ENCODE data around the gene SUGP1.
"Not testable (repeated sequence)": the region's sequence is repeated elsewhere in the genome, so short reads cannot be mapped to it uniquely, and the experiment has no call there.

Gene SUGP1, protein sequence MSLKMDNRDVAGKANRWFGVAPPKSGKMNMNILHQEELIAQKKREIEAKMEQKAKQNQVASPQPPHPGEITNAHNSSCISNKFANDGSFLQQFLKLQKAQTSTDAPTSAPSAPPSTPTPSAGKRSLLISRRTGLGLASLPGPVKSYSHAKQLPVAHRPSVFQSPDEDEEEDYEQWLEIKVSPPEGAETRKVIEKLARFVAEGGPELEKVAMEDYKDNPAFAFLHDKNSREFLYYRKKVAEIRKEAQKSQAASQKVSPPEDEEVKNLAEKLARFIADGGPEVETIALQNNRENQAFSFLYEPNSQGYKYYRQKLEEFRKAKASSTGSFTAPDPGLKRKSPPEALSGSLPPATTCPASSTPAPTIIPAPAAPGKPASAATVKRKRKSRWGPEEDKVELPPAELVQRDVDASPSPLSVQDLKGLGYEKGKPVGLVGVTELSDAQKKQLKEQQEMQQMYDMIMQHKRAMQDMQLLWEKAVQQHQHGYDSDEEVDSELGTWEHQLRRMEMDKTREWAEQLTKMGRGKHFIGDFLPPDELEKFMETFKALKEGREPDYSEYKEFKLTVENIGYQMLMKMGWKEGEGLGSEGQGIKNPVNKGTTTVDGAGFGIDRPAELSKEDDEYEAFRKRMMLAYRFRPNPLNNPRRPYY

DNA sequence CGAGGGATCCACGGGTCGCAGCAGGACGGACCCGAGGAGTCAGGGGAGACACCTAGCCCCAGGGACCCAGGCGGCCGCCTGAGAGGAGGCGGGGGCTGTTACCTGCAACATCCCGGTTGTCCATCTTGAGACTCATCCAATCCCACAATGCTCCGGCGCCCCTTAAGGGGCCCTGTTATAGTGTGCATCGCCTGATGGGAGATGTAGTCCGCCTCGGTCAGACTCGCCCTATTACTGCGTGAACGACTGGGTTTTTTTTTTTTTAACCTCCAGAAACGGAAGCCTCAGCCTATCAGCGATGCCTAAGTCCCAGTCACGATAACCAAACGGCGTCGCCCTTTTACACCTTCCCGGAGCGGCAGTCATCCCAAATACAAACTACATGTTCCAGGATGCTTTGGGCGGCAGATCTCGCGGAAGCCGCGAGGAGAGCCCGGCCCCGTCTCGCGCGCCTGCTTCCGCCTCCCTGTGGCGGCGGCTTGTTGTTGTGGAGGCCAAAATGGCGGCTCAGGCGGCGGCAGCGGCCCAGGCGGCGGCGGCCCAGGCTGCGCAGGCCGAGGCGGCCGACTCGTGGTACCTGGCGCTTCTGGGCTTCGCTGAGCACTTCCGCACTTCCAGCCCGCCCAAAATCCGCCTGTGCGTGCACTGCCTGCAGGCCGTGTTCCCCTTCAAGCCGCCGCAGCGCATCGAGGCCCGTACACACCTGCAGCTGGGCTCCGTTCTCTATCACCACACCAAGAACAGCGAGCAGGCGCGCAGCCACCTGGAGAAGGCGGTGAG, at the start of gene SUGP1, which contains the start of gene MAU2:
TSS of gene SUGP1 (minus strand) at position 149 of the 780 bp plus-strand sequence. CDS start at position 136, 13 bp downstream.
TSS of gene MAU2 (plus strand) at position 469 of the 780 bp plus-strand sequence. CDS start at position 500, 31 bp downstream.
- peak; percentile 92 for DNase-seq

- no peak for DNase-seq
These were observed 47.8 kb upstream of the SUGP1 start for GRCh38 chr19:19368087-19368486.

DNA sequence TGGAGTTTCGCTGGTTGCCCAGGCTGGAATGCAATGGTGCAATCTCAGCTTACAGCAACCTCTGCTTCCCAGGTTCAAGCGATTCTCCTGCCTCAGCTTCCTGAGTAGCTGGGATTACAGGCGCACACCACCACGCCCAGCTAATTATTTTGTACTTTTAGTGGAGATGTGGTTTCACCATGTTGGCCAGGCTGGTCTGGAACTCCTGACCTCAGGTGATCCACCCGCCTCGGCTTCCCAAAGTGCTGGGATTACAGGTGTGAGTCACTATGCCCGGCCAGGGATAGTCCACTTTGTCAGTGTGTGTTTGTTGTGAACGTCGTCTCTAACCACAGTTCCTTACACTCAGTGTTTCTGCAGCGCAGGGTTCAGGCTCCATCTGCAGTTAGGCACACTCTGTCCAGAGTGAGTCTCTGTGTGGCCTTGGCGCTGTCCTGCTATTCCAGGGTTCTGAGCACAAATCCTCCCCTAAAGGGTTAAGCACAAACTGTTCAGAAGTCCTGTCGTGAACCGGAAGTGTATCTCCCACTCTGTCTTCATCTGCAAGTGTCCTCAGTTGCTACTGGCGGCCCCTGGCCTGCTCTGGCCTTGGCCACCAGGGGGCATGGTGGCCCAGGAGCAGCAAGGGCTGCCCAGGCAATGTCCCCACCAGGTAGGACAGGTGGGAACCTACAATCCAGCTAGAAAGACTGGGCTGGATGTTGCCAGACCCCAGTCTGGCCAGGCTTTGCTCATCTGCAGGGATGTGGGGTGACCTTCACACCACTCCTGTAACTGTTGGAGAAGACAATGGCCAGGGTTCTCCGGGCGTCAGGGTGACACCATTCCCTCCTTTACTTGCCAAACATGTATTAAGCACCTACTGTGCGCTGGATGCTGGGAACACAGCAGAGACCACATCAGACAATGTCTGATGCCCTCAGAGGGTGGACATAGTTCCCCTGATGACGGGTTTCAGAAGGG, 46.4 kb upstream of the SUGP1 start:
- peak; percentile 81 for DNase-seq

DNA sequence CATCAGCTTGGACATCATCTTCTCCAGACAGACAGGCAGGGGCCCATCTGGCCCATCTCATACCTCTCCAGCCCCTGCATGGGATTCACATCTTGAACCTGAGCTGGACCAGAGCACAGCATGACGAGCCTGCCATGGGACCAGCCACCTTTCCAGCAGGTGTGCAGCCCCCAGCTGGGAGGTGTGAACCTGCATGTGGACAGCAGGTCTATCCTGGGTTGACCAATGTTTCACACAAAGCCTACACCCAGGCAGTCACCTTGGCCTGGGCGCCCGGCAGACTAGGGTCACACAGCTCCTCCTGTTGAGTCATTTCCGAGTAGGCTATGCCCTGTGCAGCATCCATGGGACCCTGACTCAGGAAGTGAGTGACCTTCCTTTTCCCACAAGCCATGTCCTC, 41.8 kb upstream of the SUGP1 start:
- no peak for DNase-seq

- peak; percentile 83 for DNase-seq
These were observed 40.8 kb upstream of the SUGP1 start for GRCh38 chr19:19361075-19361594.

- no peak for DNase-seq
These were observed 36.7 kb upstream of the SUGP1 start for GRCh38 chr19:19356901-19357566.

DNA sequence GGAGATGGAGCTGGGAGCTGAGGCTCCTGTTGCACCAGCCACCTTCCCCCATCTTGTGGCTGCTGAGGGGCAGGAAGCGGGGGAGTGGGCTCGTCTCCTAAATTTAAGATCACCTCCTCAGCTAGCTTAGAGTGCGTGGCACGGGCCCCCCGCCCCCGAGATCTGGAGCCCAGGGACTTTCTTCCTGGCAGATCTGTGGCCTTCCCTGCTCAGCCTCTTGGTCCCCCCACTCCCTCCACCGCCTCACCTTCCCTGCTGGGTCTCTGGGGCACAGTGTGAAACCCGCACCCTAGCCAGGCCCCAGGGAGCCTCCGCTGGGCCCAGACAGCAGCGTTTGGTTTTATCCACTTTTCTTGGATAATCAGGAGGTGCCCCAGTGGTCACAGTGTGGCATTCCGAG, 36.2 kb upstream of the SUGP1 start:
- no peak for DNase-seq

DNA sequence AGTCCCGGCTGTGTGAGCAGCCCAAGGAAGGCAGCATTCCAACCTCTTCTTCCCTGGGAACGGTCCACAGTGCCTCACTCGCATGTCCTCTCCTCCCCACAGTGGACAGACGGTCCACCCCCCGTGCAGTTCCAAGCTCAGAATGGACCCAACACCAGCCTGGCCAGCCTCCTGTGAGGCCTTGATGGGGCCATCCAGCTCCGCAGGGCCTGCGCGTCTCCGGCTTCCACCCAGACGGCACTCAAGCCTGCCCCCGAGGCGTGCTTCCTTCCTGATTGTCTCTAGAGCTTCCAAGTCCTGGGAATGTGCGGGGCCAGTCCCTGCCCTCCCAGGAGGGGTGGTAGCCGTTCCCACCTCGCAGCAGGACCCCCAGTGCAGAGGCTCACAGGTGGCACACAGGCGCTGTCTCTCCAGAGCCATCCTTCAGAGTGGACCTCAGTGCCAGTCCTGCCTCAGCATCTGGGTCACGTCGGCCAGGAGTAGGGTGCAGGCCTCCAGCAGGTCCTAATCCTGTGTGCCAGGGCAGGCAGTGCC, 35.4 kb upstream of the SUGP1 start:
- DNase-seq, result no peak

DNA sequence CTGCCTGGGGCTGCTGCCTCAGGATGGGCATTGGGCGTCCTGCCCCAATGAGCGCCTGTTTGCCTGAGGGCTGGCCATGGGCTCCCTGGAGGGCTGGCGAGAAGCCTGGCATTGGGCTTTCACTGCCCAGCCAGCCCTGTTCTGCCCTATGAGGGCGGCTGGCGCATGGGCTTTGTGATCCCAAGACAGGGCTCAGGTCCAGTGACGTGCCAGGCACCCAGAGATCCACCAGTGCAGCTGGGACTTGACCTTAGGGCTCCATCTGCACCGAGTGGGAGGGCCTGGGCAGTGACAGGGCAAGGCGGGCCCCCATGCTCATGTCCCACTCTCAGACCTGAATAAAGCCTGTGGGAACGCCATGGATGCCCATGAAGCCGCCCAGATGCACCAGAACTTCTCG, 34.6 kb upstream of the SUGP1 start:
- DNase-seq, result no peak

DNA sequence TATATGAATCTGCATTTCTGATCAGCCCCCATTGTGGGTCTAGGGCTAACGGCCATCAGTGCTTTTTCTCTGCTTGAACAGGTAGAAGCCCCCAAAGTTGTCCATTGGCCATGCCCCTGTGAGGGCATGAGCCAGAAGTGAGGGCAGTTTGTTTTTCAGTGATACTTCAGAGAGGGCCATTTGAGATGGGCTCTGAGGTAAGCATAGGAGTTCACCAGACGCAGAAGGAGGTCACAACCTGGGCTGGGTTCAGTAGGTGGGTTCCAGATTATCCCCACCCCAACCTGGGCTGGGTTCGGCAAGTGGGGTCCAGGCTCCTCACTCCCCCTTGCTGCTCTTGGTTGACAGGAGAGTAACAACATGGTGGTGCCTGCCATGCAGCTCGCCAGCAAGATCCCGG, 33.7 kb upstream of the SUGP1 start:
- no peak for DNase-seq

- DNase-seq, result no peak
These were observed 32.5 kb upstream of the SUGP1 start for GRCh38 chr19:19352823-19353222.

GRCh38 chr19:19350756-19351155, 30.4 kb upstream of the SUGP1 start:
- not testable (repeated sequence) for DNase-seq

DNA sequence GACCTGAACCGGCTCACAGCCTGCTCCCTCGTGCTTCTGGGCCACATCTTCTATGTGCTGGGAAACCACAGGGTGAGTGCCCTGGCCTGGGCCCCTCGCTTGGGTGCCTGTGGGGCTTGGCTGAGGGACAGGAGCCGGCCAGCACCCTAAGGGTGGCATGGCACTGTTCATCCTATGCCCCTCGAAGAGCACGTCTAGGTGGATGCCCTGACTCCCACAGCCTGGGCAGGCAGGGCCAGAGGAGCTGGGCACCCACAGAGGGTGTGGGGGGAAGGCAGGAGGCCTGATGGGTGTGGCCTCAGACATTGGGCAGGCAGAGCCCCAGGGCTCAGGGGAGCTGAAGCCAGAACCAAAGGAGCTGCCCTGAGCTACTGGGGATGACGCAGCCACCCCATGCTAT, 29.1 kb upstream of the SUGP1 start:
- DNase-seq, result no peak

GRCh38 chr19:19348266-19348665, 28.0 kb upstream of the SUGP1 start:
- no peak for DNase-seq

DNA sequence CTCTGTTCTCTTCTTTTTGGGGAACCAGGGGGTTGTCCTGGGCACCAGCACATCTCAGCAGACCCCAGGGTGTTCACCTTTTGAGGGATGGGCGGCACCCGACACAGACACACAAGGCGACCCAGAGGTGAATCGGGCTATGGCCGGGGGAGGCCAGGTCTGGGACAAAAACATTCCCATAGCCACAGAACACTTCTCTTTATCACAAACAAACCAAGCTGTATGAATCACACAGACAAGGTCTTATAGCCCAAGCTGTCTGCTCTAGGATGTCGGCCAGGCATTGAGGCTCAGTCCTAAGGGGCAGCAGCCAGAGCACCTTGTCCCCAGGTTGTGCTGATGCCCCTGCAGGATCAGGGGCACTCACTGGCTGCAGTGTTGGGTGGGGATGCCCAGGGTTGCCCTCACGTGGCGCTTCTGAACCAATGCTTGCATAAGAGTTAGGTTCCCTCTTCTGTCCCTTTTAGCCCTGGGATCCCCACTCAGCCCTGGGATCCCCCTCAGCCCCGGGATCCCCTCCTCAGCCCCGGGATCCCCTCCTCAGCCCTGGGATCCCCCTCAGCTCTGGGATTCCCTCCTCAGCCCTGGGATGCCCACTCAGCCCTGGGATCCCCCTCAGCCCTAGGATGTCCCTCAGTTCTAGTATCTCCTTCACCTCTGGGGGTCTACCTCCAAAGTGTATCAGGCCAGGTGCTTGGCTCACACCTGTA, 27.2 kb upstream of the SUGP1 start:
- DNase-seq, result no peak

DNA sequence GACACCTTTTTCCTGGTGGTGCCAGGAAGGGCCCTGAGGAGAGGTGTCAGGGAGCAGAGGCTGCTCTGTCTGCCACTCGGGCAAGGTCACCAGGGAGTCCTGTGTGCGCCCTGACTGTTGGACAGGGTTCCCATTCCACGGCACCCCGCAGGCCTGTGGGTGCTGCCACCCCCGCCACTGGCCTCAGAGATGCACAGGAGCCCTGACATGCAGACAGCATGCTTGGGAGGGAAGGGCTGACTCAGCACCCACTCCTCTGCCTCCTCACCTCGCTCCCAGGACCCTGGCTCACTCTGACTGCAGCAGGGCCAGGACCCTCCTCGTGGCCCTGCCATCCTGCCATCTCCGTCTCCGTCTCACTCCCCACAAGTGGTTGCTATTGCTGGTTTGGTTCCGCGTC, 25.7 kb upstream of the SUGP1 start:
- no peak for DNase-seq

GRCh38 chr19:19345232-19345631, 24.9 kb upstream of the SUGP1 start:
- DNase-seq, result no peak

- no peak for DNase-seq
These were observed 23.5 kb upstream of the SUGP1 start for GRCh38 chr19:19343762-19344161.

- no peak for DNase-seq
These were observed 22.7 kb upstream of the SUGP1 start for GRCh38 chr19:19343016-19343362.

Data from CD4-positive, alpha-beta T cell treated with Interleukin-12 subunit alpha and Interleukin-12 subunit beta, for 1 hour (primary cell).